Measurements from ENCODE around the gene TIMP2.

The TIMP2 gene

DNA sequence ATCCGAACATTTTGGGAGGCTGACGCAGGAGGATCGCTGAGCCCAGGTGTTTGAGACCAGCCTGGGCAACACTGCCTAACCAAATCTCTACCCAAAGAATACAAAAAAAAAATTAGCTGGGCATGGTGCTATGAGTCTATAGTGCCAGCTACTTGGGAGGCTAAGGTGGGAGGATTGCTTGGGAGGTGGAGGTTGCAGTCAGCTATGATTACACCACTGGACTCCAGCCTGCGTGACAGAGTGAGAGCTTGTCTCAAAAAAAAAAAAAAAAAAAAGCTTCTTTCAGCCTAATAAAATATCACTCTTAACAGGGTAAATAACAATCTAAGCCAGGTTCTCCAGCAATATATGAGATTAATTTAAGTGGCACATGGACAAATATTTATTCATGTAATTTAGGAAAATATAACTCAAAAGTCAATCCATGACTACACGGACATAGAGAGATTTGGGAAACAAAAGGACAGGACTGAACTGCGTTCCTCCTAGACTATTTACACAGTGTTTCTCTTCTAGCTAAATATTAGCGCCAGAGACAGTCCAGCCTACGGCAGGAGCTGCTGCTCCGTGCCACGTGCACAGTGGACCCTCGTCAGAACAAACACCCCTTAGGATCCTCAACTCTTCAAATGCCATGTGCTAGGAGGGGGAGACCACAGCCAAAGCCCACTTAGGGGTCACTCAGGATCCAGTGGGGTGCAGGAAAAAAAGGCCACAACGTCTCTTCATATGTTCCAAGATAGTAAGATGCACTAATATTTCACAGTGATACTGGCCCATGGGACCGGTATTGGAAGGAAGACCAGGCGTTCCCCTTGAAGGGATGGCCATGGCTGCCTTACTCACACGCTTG, 93.3 kb downstream of the TIMP2 start:
- DNase-seq, result no peak

DNA sequence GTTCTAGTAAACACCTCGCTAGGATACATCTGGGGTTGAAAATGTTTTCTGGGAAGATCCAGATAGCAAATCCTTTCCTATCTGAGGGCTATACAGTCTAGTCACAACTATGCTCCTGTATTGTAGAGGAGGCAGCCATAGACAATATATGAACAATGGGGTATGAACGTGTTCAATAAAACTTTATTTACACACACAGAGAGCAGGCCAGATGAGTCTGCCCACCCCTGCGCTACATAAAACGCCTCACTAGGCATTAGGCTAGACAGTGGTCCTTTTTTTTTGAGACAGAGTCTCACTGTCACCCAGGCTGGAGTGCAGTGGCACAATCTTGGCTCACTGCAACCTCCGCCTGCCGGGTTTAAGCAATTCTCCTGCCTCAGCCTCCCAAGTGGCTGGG, 95.7 kb downstream of the TIMP2 start:
- no peak for DNase-seq

DNA sequence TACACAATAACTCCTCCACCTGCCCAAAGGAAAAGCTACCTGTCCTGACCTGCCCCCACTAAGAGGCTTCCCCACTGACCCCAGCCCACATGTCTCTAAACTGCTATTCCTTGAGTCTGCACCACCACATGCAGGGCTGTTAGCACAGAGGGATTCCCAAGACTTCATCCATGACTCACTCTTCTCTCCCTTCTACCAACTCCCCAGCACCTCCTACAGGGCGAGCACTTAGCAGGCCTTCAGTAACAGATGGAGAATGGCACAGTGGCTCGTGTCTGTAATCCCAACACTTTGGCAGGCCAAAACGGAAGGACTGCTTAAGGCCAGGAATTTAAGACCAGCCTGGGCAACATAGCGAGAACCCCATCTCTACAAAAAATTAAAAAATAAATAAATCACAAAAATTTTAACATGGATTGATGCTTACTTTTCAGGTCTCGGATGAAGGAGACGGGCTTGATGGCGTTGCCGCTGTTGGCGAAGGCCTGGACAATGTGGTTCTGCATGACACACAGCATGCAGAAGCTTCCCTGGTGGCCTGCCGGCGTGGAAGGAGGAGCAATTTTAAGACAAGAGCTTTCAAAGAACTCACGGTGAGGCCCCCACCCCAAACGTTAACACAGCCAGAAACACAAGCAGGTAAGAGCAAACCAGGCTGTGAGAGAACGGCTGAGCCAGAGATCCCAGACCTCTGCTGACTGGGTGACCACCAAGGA, 96.6 kb downstream of the TIMP2 start:
- DNase-seq, result no peak

DNA sequence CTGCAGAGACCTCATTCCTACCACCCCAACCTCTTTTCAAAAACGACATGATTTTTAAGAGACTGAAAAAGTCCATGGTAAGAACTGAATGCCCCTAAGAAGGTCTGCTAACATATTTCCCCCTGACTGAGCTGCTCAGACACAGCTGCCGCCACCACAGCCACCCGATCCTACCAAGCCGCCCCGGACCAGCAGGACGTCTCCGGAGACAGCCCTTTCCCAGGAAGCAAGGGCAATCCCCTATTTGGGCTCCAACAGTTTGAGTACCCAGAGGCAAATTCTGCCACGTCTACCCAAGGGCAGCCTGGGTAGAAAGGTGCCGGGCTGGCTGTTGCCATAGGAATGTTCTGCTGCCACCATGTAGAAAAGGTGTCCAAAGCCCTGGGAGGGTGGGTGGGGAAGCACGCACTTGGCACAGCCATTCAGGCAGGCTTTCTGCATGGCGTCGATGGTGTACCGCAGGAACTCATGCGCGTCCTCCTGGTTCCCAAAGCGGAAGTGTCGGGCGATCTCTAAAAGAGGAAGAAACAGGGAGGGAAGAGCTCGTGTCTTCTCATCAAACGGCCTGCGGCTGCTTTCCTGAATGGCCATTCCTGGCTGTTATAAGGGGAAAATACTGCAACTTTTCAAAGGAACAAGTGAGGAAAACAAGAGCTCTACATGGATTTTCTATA, 98.2 kb downstream of the TIMP2 start:
- no peak for DNase-seq

DNA sequence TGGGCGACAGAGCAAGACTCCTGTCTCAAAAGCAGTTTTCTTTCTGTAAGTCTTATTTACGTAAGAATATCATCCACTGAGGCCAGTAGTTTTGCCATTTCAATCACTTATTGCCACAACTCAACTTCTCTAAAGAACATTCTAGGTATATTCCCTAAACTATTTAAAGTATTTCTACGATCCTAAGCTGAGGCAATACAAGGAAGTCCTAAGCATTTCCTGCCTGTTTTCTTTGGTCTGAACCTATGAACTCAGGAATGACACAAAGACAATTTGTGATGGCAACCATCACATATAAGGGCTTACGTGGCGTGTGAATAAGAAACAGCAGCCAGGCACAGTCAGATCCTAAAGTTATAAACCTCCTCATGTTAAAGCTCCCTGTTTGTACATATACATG, 98.8 kb downstream of the TIMP2 start:
- DNase-seq, result no peak

DNA sequence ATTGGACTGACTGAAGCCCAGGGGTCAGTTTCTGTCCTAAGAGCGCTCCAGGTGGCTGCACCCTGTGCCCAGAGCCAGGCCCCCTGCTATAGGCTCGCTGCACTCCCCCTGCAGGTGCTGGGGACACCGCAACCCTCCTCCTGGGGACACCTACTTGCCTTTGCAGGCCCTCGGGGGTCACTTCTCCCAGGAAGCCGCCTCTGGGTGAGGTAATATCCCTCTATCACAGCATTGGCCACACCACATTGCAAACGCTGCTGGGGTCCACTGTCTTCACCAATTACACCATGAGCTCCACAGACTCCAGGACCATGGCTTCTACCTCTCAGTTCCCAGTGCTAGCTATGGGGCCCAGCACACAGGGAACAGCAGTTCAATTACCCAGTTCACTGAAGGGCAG, 99.5 kb downstream of the TIMP2 start:
- DNase-seq, result no peak

GRCh38 chr17:78824240-78824639, 100.9 kb downstream of the TIMP2 start:
- no peak for DNase-seq

- no peak for DNase-seq
Observed at GRCh38 chr17:78823282-78824046, 101.7 kb downstream of the TIMP2 start.

DNA sequence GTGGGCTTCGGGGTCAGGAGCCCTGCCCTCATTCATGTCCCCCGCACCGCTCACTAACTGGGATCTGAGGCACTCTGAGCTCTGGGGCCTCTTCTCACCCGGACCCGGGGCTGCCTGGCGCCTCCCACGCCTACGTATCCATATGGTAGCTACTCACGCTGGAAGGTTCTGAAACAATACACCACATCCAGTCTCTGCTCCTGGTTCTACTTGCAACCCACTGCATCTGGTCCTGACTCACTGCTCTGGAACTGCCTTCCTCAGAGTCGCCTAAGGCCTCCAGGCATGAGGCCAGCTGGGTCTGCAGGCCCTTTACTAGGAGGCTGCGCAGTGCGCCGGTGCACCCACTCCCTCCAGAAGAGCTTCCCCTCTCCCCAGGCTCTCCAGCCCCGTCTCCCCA, 102.6 kb downstream of the TIMP2 start:
- no peak for DNase-seq

DNA sequence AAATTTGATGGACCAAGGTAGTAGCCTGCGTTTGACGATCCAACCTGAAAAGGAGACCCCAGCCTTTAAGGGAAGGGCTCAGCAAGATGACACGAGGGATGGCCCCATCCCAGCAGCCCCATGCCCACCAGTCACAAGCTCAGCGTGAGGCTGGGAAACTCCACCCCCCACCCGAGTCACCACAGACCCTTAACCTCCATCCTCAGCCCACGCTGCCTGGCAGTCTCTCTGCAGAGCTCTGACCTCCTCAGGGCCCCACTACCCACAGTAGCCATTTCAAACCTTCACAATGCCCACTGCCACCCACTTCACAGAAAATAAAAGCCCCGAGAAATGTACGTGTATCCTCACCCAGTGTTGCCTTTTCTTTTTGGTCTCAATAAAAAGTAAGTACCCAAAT, 103.2 kb downstream of the TIMP2 start:
- no peak for DNase-seq

GRCh38 chr17:78820841-78821240, 104.3 kb downstream of the TIMP2 start:
- DNase-seq, result no peak

DNA sequence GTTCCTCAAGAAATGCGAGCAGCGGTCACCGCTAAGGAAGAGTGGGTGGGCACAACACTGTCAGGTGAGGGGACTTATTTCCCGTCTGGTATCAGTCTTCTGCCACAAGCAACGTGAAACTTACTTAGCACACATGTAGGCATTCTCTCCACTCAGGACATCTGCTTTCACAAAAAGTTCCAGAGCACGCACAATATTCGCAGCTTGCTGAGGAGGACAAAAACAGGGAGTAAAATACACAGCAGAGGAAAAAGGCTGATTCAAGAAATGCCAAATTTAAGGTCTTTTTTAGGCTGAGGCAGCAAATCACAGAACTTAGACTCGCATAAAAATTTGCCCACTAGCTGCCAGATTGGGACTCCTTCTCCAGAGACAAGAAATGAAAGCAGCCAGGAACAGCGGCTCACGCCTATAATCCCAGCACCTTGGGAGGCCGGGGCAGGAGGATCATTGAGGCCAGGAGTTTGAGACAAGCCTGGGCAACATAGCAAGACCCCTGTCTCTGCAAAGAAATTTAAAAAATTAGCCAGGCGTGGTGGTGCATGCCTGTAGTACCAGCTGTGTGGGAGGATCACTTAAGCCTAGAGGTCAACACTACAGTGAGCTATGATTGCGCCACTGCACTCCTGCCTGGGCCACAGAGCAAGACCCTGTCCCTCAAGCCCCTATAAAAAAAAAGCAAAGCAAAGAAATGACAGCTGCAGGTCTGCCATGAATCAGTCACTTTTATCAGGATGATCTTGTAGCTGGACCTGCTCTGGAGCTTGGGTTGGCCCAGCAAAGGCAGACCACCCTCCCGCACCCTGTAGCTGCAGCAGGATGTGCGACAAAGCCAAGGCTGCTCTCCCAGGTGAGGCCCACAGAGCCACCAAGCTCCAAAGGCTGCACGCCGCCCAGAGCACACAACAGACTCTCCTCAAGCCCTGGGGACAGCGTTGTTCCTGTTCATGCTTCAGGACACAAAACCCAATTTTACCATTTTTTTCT, 105.1 kb downstream of the TIMP2 start:
- no peak for DNase-seq

DNA sequence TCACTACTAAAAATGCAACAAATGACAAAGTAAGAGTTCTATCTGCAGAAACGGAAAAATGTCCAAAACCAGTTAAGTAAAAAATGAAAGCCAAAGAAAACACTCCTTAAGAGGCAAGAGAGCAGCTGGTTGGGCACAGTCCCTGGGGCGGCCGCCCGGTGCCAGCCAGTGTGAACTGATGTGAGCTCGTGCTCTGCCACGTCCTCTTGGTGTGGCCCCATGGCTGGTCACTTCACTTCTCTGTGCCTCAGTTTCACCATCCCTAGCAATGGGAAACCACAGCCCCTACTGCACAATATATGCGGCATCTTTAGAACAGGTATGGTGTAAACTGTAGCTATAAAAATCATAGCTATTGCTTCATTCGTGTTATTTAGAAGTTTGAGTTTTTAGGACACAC, 105.8 kb downstream of the TIMP2 start:
- no peak for DNase-seq

GRCh38 chr17:78818932-78819331, 106.3 kb downstream of the TIMP2 start:
- DNase-seq, result no peak

GRCh38 chr17:78818152-78818846, 106.9 kb downstream of the TIMP2 start:
- DNase-seq, result no peak

DNA sequence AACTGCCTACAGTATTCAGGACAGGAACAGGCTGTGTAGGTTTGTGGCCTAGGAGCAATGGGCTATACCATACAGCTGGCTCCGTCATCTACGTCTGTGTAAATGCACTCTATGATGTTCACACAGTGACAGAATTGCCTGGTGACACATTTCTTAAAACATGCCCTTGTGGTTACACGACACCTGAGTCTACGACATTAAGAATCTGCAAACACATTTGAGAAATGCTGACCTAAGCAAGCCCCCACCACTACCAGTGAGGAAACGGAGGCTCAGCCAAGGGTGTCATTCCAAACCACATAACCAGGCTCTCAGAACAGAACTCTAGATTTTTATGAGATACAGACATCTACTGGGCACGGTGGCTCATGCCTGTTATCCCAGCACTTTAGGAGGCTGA, 108.1 kb downstream of the TIMP2 start:
- DNase-seq, result no peak

DNA sequence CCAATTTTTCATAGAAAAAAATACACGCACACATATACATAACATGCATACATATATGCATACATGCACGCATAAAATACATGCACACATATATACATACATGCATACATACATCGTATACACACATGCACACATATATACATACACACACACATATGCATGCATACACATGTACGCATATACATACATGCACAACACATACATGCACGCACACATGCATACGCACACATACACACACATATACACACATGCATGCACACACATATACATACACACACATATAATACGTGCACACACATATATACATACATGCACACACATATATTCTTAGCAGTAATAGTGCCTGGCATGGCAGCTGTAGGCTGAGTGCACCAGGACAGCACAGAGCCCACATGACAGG, 109.5 kb downstream of the TIMP2 start:
- no peak for DNase-seq

DNA sequence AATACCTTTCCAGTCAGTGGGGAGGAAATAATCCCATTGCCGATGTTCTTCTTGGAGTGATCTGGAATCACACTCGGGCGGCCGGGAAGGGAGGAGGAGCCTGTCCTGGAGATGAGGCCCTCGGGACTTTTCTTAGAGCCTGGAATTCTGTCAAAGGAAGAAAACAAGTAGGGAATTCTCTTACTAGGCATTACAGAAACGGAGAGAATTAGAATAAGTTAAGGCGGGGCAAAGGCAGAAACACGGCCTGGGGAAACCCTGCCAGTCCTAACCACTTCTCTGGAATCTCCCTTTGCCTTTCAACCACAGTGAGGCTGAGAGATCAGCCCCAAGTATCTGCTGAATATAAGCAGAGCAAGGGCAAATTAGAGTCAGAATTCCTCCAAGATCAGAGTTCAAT, 112.3 kb downstream of the TIMP2 start:
- no peak for DNase-seq

GRCh38 chr17:78808163-78808562, 117.0 kb downstream of the TIMP2 start:
- DNase-seq, result no peak

- DNase-seq, result no peak
Observed at GRCh38 chr17:78806451-78806850, 118.7 kb downstream of the TIMP2 start.

GRCh38 chr17:78805301-78805700, 119.9 kb downstream of the TIMP2 start:
- DNase-seq, result no peak

Measured in NCI-H1105 (cell line).